HG02870 (cell line): ENCODE measurements around the gene GCN1.

Experiments used
- ATAC-seq: cut with Tn5 transposase; IDR thresholded peaks from one replicate; pipeline ENCODE4 v1.9.1; 2021; ENCODE audit warnings: mild to moderate bottlenecking, moderate library complexity; ENCODE audit not compliant: unreplicated experiment

GCN1 gene

DNA sequence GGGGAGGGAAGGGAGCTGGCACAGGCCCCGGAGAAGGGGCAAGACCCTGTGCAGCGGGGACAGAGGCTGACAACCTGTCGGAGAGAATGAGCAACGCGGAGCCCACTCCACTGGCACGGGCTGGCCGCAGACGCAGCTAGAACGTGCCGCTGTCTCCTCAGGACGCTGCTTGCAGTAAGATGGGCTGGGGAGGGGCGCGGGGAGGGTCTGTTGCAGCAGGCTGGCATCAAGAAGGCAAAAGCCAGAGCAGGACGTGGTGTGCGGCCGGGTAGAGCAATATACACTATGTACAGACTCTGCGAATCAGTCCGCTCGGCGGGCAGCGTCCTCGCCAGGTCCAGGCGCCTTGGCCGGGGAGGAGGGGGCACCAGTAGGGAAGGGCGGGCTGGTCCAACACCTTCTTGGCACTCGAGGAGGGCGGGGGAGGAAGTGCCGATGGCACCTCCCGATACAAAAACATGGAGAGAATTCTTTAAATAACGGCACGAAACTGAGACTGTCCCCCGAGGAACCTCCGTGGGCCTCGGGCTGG lies 97.8 kb downstream of the GCN1 start:
- no peak for ATAC-seq

DNA sequence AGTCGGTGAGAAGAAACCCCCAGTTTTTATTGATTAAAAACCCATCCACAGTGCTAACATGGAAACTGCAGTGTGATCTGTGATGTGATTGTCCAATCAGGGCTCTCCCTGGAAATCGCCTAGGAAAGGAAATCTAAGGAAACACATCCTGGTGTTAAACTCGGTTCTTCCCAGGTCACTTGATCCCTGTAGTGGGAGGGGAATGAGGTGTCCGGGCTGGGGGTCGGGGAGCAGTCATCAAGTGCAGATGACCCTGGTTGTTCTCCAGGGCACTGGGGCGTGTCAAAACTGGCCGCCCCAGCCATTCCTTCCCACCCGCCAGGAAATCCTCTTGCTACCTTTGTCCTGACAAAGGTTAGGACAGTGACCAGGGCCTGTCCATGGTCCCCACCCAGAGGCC lies 98.8 kb downstream of the GCN1 start:
- ATAC-seq = no peak

DNA sequence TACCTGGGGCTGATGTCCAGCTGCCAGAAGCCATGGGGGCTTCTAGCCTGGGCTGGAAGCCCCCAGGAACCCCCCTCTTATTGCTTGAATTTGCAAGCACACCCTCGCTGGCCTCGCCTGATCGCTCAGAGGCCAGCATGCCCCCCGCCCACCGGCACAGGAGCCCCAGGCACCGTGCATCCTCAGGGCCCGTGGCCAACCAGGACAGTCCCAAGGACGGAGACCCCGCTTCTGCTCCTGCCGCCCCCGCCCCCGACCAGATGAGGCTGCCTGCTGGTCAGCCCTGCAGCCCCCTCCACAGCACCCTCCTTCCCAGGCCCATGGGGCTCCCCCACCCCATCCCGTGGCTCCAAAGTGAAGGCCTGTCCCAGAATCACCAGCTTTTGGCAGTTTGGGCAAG lies 99.2 kb downstream of the GCN1 start:
- no peak for ATAC-seq

DNA sequence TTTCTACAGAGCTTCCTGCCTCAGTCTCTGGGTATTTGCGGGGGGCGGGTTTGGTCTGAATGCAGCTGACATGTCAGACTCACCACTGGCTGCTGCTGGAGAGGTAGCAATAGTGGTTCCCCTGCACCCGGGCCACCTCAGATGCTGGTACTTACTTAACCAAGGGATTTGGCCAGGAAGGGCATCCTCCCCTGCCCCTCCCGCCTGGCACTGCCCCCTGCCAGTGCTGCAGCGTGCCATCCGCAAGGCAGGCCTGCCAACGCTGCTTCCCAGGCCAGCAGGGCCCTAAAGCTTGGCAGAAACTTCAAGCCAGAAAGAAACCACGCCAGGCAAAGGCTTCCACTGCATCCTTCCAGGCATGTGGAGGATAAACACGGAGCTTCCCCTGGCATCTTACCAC lies 100.0 kb downstream of the GCN1 start:
- no peak for ATAC-seq

DNA sequence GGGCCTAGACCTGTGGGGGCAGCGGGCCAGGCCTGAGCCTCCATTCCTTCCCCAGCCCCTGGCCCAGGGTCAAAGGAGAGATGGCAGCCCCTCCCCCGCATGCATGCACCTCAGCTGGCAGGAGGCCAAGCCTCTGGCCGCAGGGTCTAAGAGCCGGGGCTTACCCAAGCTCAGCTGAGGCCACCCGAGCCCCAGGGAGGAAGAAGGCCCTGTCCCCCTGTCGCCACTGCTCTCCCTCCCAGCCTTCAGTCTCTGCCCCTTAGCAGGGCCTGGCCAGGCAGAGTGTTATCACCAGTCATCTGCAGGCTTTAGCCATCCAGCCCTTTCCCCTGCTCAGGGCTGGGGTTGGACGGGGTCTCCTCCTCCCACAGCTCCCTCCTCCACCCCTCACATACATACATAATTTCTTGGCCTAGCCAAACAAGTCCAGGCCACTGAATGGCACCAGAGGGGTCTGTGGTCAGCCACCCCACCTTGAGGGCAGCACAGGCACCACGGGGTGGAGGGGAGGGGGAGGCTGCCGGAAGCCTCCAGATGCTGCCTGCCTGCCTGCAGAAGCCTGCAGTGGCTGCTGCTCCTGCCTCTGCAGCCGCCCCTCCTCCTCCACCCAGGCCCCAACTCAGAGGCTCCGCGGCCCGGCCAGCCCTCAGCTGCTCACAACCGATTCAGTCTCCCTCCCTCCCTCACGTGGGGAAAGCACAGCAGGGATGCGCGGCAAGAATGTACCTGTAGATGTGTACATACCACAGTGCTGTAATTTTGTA lies 100.7 kb downstream of the GCN1 start:
- no peak for ATAC-seq

DNA sequence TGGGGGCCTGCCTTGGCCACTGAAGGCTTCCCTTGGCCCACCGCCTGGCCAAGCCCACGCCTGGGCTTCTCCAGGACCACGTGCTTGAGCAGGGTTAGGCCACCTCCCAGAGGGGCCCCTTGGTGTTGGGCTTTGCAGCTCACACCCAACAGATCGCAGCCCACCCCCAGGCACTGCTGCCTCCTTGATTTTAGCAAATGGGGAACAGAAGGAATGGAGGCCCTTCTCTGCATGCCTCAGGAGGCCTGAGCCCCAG lies 101.3 kb downstream of the GCN1 start:
- ATAC-seq = no peak

DNA sequence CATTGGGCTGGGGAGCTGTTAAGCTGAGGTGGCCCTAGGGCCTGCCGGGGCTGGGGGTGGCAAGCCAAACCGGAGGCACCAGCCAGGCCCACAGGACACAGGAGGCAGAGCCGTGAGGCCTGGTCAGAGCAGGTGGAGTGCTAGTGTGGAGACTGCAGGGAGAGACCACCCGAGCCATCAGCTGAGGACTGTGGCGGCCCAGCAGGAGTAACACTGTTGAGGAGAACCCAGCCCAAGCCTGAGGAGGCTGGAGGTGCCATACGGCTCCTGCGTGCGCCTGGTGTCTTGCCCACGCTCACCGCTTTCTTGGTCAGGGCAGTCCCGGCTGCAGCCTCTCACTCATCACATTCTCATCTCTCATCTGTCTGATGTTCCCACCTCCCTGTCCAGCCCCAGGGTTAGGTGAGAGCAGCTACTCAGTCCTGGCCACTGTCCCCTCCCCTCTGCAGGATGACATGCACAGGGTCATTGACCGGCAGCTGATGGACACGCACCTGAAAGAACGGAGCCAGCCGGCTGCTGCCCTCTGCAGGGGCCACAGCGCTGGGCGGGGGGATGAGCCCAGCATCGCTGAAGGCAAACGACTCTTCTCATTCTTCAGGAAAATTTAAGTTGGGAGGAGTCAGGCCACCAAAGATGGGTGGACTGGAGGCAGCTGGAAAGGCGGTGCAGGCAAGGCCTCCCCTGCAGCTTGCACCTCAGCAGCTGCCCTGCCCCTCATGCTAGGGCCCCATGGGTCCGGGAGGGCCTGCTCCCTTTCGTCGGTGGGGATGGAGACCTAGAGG lies 101.8 kb downstream of the GCN1 start:
- ATAC-seq = no peak

DNA sequence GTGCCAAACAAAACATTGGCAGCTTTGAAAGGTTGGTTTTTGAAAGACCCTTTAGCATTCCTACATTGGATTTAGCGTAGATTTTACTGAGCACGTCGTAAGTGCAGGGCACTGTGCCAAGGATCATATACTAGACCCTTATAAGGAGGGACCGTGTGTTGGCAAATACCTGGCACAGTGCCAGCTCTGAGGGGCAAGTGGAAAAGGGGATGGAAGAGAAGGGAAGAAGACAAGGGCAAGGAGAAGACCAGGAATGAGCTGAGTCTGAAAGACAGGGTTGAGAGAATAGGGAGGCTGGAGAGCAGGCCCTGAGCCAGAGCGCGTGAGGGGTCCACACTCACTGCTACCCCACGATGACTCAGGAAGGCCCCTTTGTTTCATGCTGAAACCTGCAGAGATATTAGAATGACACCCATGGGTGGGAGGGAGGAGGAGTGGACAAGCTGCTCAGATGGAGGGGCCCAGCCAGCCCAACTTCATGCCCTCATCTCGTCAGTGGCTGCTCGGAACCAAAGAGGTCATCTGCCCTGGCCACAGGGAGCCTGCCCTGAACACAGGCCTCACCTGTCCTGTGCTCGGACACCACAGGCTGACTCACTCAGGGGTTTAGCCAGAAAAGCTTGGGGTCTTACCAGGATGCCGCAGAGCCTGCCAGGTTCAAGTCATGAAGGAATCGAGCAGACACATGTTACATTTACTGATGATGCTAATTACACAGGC lies 103.0 kb downstream of the GCN1 start:
- no peak for ATAC-seq

DNA sequence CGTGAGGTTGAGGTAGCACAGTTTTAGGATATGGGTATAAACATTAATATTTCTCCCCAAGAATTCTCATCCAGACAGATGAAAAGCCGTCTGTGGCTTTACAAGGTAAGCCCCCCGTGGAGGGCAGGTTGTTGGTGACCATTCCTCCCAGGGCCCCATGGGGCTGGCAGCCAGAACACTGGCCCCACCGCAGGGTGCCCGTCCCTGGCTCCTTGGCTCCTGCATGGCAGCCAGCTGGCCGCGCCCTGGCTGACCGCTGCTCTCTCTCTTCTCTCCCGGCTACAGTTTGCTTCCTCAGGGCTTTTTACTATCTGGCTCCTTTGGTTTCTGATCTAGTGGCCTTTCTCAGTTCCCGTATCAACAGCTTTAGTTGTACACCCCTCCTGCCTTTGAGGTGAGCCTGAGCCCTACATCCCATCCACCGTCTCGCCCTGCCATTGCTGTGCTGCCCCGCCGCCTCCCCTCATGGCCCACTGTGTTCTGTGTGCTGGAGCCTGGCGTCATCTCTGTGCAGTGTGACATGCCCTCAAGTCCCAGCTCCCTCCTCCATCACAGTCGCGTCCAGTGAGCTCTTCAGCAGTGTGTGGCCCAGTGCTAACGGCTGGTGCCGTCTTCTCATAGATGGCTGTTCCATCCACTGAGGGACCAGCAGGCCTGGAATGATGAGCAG lies 103.8 kb downstream of the GCN1 start:
- ATAC-seq = no peak

DNA sequence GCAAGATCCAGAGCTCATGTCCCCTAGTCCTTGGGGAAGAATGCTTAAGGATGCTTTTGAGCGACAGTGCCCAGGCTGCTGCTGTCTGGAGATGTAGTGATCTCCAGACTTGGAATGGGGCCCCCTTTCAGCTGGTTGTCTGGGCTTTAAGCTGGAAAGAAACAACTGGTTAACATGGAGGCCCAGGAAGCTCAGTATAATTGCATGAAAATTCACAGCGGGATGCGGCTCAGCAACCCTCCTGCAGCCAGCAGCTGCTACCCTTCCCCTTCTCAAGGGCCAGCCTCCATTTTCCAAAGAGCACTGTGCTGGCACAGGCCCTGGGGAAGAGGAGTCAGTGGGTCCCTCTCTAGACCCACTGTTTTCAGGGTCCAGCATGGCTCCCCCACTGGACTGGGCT lies 104.3 kb downstream of the GCN1 start:
- ATAC-seq = no peak

DNA sequence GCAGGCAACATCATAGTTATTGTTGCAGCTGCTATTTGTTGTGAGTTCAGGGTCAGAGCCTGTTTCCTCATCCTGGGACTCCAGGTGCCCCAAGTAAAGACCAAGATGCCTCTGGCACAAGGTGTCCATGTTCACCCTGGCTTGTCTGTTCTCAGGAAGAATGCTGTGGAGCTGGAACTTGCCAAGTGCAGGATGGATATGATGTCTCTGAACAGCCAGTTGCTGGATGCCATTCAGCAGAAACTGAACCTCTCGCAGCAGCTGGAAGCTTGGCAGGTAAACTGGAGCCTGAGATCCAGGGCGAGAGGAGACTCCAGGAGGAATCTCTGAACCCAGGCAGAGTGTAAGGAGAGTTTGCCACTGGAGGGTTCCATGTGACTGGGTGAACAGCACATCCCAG lies 104.7 kb downstream of the GCN1 start:
- ATAC-seq = no peak

DNA sequence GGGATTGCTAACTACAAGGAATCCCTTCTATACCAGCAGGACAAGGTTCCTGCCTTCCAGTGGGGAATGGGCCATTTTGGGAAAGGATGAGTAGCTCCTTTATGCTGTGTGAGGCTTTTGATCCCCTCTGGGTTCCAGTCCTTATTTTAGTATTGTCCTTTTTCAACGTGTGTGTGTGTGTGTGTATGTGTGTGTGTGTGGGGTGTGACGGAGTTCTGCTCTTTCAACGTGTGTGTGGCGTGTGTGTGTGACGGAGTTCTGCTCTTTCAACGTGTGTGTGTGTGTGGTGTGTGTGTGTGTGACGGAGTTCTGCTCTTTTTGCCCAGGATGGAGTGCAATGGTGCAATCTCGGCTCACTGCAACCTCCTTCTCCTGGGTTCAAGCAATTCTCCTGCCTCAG lies 105.4 kb downstream of the GCN1 start:
- ATAC-seq = no peak

DNA sequence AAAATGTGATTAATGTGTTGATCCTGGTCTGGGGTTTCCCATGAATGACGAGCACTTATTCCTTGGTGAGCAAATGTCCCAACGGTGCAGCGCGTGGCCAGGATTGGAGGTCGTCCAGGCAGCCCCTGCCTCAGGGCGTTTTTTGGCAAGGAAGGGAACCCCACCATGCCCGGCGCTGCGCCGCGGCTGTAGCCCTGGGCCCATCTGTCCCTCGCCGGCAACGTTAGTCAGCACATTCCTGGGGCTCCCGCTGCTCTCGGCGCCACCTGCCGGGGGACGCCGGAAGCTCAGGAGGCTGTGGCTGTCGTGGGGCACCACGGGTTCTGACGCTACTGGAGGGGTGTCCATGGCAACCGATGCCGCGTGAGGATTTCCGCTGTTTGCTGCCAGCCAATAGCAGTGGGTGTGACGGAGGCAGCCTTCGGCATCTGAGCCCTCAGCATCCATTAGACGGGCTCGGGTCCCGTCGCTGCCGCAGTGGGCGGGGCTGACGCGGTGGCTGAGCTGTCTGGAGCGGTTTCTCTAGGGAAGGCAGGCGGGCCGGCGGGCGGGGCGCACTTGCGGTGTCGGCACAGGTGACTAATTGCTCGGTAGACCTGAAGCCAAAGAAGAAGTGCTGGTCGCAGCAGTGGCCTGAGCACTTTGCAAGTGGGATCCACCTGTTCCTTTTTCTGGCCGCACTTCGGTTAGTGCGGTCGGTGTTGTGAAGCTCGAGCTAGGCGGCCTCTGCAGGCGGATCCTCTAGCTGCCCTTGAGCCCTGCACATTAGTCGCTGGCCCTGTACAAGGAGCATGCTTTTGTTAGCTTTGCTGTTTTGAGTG lies 107.5 kb downstream of the GCN1 start:
- ATAC-seq = peak; percentile 97

DNA sequence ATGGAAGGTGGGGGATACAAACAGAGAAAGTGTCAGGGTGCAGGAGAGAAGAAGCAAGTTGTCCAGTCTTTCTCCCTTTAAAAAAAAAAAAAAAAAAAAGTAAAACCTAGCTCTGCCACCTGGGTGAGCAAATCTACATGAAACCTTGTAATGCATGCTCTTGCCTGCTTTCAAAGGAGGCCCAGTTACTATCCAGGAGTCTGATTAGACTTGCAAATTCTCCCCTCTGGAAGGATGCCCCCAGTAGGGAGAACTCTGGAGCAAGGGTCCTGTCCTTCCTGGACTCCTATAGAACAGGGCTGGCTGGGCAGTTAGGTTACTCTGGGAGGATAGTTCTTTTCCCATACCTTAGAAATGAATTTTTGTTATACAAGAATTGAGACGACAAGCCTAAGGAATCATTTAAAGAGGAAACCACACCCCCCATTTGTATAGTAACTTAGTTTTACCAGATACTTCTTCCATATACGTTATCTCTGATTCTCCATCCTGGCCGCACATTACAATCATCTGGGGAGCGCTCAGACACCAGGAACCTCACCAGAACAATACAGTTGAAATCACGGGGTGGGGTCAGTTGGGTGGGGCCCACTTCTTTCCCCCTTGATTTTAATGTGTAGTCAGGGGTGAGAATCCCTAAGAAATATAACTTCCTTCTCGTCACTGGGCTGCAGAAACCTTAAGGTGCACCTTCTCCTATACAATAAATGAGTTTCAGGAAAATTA lies 108.4 kb downstream of the GCN1 start:
- no peak for ATAC-seq

DNA sequence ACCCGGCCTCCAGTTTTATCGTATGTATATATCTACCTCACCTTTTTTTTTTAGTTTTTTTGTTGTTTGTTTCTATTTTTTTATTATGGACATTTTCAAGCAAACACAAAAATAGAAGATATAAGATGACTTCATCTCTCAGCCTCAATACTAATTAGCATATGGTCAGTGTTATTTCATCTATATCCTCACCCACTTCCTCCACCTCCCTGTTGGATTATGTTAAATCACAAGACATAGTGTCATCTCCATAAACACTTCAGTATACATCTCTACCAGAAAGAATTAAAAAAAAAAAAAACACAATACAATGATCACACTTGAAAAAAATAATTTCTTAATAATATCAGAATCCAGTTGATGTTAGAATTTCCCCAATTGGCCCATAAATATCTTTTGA lies 112.9 kb downstream of the GCN1 start:
- no peak for ATAC-seq

DNA sequence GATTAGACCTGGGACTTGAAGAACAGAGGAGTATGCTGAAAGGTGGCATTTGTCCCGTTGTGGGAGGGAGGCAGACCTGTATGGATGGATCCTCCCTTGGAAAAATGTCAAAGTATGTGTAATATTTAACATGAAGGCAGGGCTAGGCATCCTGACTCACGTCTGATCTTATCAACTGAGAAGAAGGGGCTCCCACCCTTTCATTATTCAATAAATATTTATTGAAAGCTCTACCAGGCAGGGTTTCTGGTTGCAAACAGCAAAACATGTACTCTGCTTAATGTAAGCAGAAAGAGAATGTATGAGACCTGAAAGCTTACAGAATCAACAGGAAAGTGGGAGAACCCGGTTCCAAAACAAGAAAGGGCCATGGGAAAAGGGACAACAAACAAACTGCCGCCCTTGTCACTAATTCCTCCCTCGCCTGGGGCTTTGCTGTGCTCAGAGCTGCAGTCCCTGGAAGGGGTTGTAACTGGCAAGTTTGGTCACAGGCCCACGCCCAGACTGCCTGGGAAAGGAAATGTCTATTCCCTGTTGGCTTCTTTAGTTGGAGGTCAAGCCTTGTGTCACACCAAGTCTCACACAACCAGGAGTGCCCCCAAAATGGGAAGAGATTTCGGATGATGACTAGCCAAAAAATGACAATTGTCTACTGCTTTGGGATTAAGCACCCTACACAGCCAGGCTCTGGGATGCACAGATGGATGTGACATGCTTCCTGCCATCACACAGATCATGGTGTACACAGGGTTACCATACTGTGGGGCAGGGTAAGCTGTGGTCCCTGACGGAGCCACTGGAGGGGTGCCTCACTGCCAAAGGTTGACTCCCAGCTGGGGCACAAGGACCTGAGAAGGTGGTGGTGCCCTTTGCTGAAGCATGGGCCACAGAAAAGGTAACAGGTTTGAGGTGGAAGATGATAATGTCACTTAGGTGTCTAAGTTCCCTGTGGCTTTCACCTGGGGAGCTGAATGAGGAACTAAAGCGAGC lies 114.8 kb downstream of the GCN1 start:
- ATAC-seq = no peak

DNA sequence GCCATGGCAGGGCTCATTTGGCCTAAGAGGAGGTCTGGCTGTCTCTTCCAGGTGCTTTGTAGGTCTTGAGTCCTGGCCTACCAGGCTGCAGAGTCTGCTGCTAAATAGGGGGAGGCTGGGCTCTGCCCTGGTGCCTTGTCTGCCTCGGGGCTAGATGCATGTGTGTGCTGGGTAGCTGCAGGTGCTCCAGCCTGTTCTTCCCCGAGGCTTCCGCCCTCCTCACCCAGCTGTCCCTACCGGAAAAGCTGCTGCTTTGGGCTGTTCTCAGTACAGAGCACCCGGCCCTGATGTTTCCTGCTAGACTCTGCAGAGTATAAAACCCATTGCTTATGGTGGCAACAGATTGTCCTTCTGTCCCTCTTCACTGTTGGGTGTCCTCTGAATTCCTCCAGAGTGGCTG lies 115.6 kb downstream of the GCN1 start:
- no peak for ATAC-seq

DNA sequence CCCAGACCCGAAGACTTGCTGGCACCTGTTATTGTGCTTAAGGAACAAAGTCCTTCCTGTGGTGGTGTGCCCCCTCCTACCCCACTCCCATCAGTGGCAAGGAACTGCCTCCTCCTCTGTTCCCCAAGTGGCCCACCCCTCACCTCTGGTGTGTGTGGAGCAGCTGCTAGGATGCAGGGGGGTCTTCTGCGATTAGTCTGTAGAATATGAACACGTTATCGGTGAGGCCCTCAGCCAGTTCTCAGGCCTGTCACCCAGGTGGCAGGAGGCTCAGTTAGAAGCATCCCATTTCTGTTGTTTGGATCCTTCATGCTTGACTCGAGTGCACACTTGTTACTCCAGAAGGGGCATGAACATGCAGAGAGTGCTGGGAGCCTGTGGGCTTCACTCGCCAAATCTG lies 117.3 kb downstream of the GCN1 start:
- no peak for ATAC-seq
